ENCODE measurements around the gene PRPF6.
"Not testable (repeated sequence)": the region's sequence is repeated elsewhere in the genome, so short reads cannot be mapped to it uniquely, and the experiment has no call there.

Gene PRPF6

GRCh38 chr20:63974402-63975200 lies 6.3 kb upstream of the PRPF6 start:
- Histone ChIP-seq H4K20me1 (ENCODE audit: control insufficient read depth, insufficient read depth, low read depth, low read length) (no peaks in the 10 kb centered on the region), H3K79me2 (ENCODE audit: control insufficient read depth, low read length) (peaks cover 8% of the 10 kb centered on the region), H3K9me2 (replicated peaks; ENCODE audit: control insufficient read depth, low read length) (no peaks in the 10 kb centered on the region), H3K4me1 (ENCODE audit: control insufficient read depth, low read length) (peaks cover 47% of the 10 kb centered on the region), H3K36me3 (ENCODE audit: control insufficient read depth, low read length) (peaks cover 24% of the 10 kb centered on the region), H3K4me3 (ENCODE audit: low read length) (no peak overlapping the region), H3K9me3 (ENCODE audit: control insufficient read depth, insufficient read depth, low read length) (no peaks in the 10 kb centered on the region), H3K27ac (ENCODE audit: low read depth, low read length) (no peak overlapping the region), H3K4me2 (ENCODE audit: low read length) (no peak overlapping the region), H3F3A (ENCODE audit: control insufficient read depth, insufficient read depth) (peaks cover 16% of the 10 kb centered on the region), H3K27me3 (ENCODE audit: control insufficient read depth, low read length) (no peaks in the 10 kb centered on the region)
- no peak for TF ChIP-seq EZH2phosphoT487 (IDR thresholded peaks at IDR 0.05; ENCODE audit: borderline replicate concordance, low read length)
- TF ChIP-seq CTCF (IDR thresholded peaks at IDR 0.05; ENCODE audit: low read depth, low read length, poor library complexity, severe bottlenecking) = no peak

- not testable (repeated sequence) for H3K27ac ChIP-seq (ENCODE audit: low read depth, low read length); H3K4me2 ChIP-seq (ENCODE audit: low read length); H3K4me3 ChIP-seq (ENCODE audit: low read length); H3K9me3 ChIP-seq (ENCODE audit: control insufficient read depth, insufficient read depth, low read length); H3K27me3 ChIP-seq (ENCODE audit: control insufficient read depth, low read length); H3K9me2 ChIP-seq (replicated peaks; ENCODE audit: control insufficient read depth, low read length); H4K20me1 ChIP-seq (ENCODE audit: control insufficient read depth, insufficient read depth, low read depth, low read length)
- Histone ChIP-seq H3F3A (ENCODE audit: control insufficient read depth, insufficient read depth) (peaks cover 20% of the 10 kb centered on the region), H3K36me3 (ENCODE audit: control insufficient read depth, low read length) (peaks cover 24% of the 10 kb centered on the region), H3K4me1 (ENCODE audit: control insufficient read depth, low read length) (peaks cover 47% of the 10 kb centered on the region), H3K79me2 (ENCODE audit: control insufficient read depth, low read length) (peaks cover 14% of the 10 kb centered on the region)
These were observed 4.4 kb upstream of the PRPF6 start for GRCh38 chr20:63976511-63976910.

- peaks cover 20% of the 10 kb centered on the region for H3F3A ChIP-seq (ENCODE audit: control insufficient read depth, insufficient read depth)
- H3K9me3 ChIP-seq (ENCODE audit: control insufficient read depth, insufficient read depth, low read length) = no peaks in the 10 kb centered on the region
- H3K36me3 ChIP-seq (ENCODE audit: control insufficient read depth, low read length) = peaks cover 24% of the 10 kb centered on the region
- H3K4me2 ChIP-seq (ENCODE audit: low read length) = peak overlapping the region; percentile 77; the same call in 1 of the 2 replicates
- H3K27ac ChIP-seq (ENCODE audit: low read depth, low read length) = no peak overlapping the region
- no peaks in the 10 kb centered on the region for H3K9me2 ChIP-seq (replicated peaks; ENCODE audit: control insufficient read depth, low read length)
- no peak overlapping the region for H3K4me3 ChIP-seq (ENCODE audit: low read length)
- H4K20me1 ChIP-seq (ENCODE audit: control insufficient read depth, insufficient read depth, low read depth, low read length) = peaks cover 4% of the 10 kb centered on the region; the same call in 1 of the 2 replicates
- H3K27me3 ChIP-seq (ENCODE audit: control insufficient read depth, low read length) = no peaks in the 10 kb centered on the region
- TF ChIP-seq EZH2phosphoT487 (IDR thresholded peaks at IDR 0.05; ENCODE audit: borderline replicate concordance, low read length) (no peak), CTCF (IDR thresholded peaks at IDR 0.05; ENCODE audit: low read depth, low read length, poor library complexity, severe bottlenecking) (no peak)
- H3K79me2 ChIP-seq (ENCODE audit: control insufficient read depth, low read length) = peaks cover 20% of the 10 kb centered on the region
- peaks cover 48% of the 10 kb centered on the region for H3K4me1 ChIP-seq (ENCODE audit: control insufficient read depth, low read length)
These were observed 3.8 kb upstream of the PRPF6 start for GRCh38 chr20:63976980-63977738.
